Brain microvascular endothelial cell (primary cell): ENCODE data around the gene ZNF749.
A peak's percentile ranks its signal among the peaks of the same experiment; 100 is the strongest.

Source experiments
- DNase-seq: peaks from one replicate; pipeline ENCODE4 v3.0.0-alpha.2; 2020
- H3K27ac ChIP-seq: fragments of 250-450 bp; sonication (Bioruptor Pico); 2 replicates; pipeline ENCODE4 v1.5.1; 2020; ENCODE audit warnings: mild to moderate bottlenecking, moderate library complexity
- H3K27me3 ChIP-seq: fragments of 250-450 bp; sonication (Bioruptor Pico); replicated peaks from 2 replicates; pipeline ENCODE4 v1.5.1; 2020; ENCODE audit warnings: mild to moderate bottlenecking
- H3K36me3 ChIP-seq: fragments of 250-450 bp; sonication (Bioruptor Pico); replicated peaks from 2 replicates; pipeline ENCODE4 v1.5.1; 2020; ENCODE audit warnings: mild to moderate bottlenecking
- H3K4me3 ChIP-seq: 2 replicates; pipeline ENCODE4 v1.5.1; 2011; ENCODE audit warnings: low read depth, mild to moderate bottlenecking, control low read depth, low read length, moderate library complexity
- in situ Hi-C: cut with HindIII; loops from 2 replicates; pipeline ENCODE4 v1.10.0; 2017; ENCODE audit warnings: low sequenced_read_pairs, low pct_ligation_motif_present
- TF ChIP-seq, protein P1 (sequence below): IDR thresholded peaks from 2 replicates; pipeline ENCODE4 v1.5.1; 2011; ENCODE audit warnings: low read depth, mild to moderate bottlenecking, moderate library complexity, low read length, control low read depth, inconsistent platforms; ENCODE audit errors: missing control alignments

The ZNF749 gene

DNA sequence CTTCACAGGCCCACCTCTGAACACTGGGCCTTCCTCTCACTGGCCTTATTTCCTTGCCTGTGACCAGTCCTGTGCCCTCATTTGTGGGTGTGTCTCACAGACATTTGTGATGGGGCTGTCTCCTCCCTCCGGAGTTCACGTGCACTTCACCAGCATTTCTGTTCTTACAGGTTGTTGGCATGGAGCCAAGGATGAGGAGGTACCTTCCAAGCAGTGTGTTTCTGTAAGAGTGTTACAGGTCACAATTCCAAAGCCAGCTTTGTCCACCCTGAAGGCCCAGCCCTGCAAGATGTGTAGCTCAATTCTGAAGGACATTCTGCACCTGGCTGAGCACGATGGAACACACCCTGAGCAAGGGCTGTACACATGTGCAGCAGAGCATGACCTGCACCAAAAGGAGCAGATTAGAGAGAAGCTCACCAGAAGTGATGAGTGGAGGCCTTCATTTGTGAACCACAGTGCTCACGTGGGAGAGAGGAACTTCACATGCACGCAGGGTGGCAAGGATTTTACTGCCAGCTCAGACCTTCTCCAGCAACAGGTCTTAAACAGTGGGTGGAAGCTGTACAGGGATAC is 8.1 kb downstream of the ZNF749 start:
- H3K36me3 ChIP-seq = peaks cover 29% of the 10 kb centered on the region

DNA sequence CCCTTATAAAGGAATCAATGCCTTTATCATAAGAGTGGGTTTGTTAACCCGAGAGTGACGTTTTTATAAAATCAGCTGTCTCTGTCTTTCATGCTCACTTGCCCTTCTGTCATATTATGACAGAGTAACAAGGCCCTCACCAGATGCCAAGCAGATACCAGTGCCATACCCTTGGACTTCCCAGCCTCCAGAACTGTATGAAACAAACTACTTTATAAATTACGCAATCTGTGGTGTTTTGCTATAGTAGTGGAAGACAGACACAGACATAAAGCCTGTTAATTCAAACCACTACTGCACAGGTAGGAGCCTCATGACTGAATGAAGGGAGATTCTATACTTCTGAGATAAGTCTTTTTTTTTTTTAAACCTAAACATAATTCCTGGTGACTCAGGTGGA is 17.2 kb downstream of the ZNF749 start:
- no peak for DNase-seq
- in situ Hi-C loops = no loop called here

More for the DNA sequence above, 8.1 kb downstream of the ZNF749 start:
- no peak overlapping the region for H3K4me3 ChIP-seq
- no peak for DNase-seq
- TF ChIP-seq, protein P1, sequence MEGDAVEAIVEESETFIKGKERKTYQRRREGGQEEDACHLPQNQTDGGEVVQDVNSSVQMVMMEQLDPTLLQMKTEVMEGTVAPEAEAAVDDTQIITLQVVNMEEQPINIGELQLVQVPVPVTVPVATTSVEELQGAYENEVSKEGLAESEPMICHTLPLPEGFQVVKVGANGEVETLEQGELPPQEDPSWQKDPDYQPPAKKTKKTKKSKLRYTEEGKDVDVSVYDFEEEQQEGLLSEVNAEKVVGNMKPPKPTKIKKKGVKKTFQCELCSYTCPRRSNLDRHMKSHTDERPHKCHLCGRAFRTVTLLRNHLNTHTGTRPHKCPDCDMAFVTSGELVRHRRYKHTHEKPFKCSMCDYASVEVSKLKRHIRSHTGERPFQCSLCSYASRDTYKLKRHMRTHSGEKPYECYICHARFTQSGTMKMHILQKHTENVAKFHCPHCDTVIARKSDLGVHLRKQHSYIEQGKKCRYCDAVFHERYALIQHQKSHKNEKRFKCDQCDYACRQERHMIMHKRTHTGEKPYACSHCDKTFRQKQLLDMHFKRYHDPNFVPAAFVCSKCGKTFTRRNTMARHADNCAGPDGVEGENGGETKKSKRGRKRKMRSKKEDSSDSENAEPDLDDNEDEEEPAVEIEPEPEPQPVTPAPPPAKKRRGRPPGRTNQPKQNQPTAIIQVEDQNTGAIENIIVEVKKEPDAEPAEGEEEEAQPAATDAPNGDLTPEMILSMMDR = no peak
- H3K27ac ChIP-seq = no peak overlapping the region
- in situ Hi-C loops = no loop called here
- no peaks in the 10 kb centered on the region for H3K27me3 ChIP-seq

DNA sequence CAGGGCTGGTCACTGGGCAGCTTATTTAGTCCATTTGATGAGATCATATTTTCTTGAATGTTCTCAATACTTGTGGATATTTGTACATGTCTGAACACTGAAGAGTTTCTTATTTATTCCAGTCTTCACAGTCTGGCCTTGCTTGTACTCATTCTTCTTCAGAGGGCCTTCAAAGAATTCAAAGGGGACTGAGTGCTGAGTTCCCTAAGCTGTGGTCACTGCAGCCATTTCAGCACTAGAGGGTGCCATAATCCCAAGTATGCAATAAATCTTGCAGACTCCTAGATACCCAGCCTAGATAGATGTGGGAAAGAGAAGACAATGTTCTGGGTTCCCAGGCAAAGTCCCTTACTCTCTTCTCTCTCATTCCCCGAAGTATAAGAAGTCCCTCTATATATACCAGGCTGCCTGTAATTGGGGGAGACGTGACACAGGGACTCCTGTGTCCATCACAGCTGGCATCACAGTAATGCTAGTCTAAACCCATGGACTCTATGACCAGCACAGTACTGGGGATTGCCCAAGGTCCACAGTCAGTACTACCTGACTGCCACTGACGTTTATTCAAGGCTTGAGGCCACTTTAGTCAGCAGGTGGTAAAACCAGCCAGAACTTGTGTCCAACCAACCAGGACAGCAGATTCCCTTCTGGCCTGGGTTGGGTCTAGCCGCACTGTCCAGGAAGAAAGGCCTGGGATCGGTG is 30.7 kb downstream of the ZNF749 start:
- no peak overlapping the region for H3K4me3 ChIP-seq
- peaks cover 4% of the 10 kb centered on the region for H3K36me3 ChIP-seq
- no peak overlapping the region for H3K27ac ChIP-seq
- H3K27me3 ChIP-seq = no peaks in the 10 kb centered on the region
- no peak for DNase-seq
- in situ Hi-C loops = no loop called here
- TF ChIP-seq, protein P1 = peak; percentile 53

More for the DNA sequence above, 17.2 kb downstream of the ZNF749 start:
- Histone ChIP-seq H3K27ac (no peak overlapping the region), H3K36me3 (no peaks in the 10 kb centered on the region), H3K27me3 (no peaks in the 10 kb centered on the region), H3K4me3 (no peak overlapping the region)
- TF ChIP-seq, protein P1 = no peak

DNA sequence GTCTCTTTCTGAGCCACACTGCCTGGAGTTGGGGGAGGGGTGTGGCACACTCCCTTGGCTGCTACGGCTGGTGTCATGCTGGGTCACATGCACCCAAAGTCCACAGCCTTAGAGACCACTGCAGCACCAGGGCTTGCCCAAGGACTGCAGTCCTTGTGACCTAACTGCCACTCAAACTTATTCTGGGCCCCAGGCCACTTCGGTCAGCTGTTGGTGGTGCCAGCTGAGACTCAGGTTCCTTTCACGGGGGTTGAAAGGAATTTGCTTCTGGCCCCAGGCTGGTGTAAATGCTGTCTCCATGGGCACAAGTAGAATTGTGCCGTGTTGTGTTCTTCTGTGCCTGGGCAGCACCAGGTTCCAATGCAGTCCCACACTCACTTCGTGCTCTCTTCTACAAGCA is 31.4 kb downstream of the ZNF749 start:
- peaks cover 4% of the 10 kb centered on the region for H3K36me3 ChIP-seq
- TF ChIP-seq, protein P1 = no peak
- DNase-seq = no peak

DNA sequence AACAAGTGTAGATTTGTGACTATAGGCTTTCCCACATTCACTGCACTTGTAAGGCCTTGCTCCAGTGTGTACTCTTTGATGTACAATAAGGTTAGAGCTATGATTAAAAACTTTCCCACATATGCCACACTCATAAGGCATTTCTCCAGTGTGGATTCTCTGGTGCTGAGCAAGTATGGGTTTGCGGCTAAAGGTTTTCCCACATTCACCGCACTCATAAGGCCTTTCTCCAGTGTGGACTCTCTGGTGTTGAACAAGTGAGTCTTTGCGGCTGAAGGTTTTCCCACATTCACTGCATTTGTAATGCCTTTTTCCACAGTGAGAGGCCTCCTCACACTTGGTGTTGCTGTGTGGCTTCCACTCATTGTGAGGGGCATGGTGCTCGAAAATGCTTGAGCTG is 38.5 kb downstream of the ZNF749 start:
- no peak for DNase-seq
- Histone ChIP-seq H3K27me3 (no peaks in the 10 kb centered on the region), H3K36me3 (peaks cover 32% of the 10 kb centered on the region), H3K27ac (no peak overlapping the region), H3K4me3 (no peak overlapping the region)
- TF ChIP-seq, protein P1 = no peak
- in situ Hi-C loops = no loop called here

More for the DNA sequence above, 31.4 kb downstream of the ZNF749 start:
- H3K27me3 ChIP-seq = no peaks in the 10 kb centered on the region
- no peak overlapping the region for H3K27ac ChIP-seq
- no peak overlapping the region for H3K4me3 ChIP-seq
- in situ Hi-C loops = no loop called here
